Endothelial cell of umbilical vein (primary cell): ENCODE measurements around the gene PPM1J.
"Not testable (repeated sequence)": the region's sequence is repeated elsewhere in the genome, so short reads cannot be mapped to it uniquely, and the experiment has no call there.

Source experiments
- CTCF ChIP-seq, 2 donors: IDR thresholded peaks; 1 replicate in 1 of 2; 2 replicates in 1 of 2; pipeline ENCODE4 v1.5.1; 2011; ENCODE audit warnings: low read length in 2 of 2, mild to moderate bottlenecking in 2 of 2, moderate library complexity in 2 of 2, control low read depth in 1 of 2, inconsistent platforms in 1 of 2, low read depth in 1 of 2; ENCODE audit not compliant: insufficient read depth in 1 of 2; ENCODE audit errors: extremely low read depth in 1 of 2
- EZH2 ChIP-seq: IDR thresholded peaks from 2 replicates; pipeline ENCODE4 v1.6.1; 2012; ENCODE audit warnings: borderline replicate concordance, low read depth, mild to moderate bottlenecking, moderate library complexity, low read length, inconsistent platforms; ENCODE audit not compliant: severe bottlenecking
- FOS ChIP-seq: IDR thresholded peaks from 2 replicates; pipeline ENCODE4 v1.6.1; 2011; ENCODE audit warnings: mild to moderate bottlenecking, low read length, moderate library complexity, borderline replicate concordance; ENCODE audit not compliant: insufficient read depth
- GATA2 ChIP-seq: IDR thresholded peaks from 2 replicates; pipeline ENCODE4 v1.7.0; 2011; ENCODE audit warnings: low read depth, mild to moderate bottlenecking, moderate library complexity, mixed read lengths, low read length; ENCODE audit not compliant: insufficient read length, insufficient read depth
- JUN ChIP-seq: IDR thresholded peaks from 2 replicates; pipeline ENCODE4 v1.6.1; 2011; ENCODE audit warnings: borderline replicate concordance, low read depth; ENCODE audit not compliant: insufficient read length, insufficient read depth
- MAX ChIP-seq: IDR thresholded peaks from 2 replicates; pipeline ENCODE4 v1.6.1; 2011; ENCODE audit not compliant: insufficient read depth, insufficient read length
- MYC ChIP-seq: IDR thresholded peaks from one replicate; pipeline ENCODE4 v1.6.1; 2011; ENCODE audit warnings: mild to moderate bottlenecking, low read depth, low read length
- POLR2A ChIP-seq: IDR thresholded peaks from 2 replicates; pipeline ENCODE4 v1.6.1; 2012; ENCODE audit warnings: low read depth, mild to moderate bottlenecking, control low read depth, low read length
- POLR2AphosphoS5 ChIP-seq: IDR thresholded peaks from 2 replicates; pipeline ENCODE4 v1.6.1; 2012; ENCODE audit warnings: low read depth, mild to moderate bottlenecking, control low read depth, low read length, moderate library complexity; ENCODE audit not compliant: insufficient read depth

GRCh38 chr1:112728306-112728971 lies 13.3 kb upstream of the PPM1J start:
- TF ChIP-seq CTCF (IDR thresholded peaks at IDR 0.05; ENCODE audit: extremely low read depth in 1 of 2, insufficient read depth in 1 of 2, low read depth in 1 of 2, low read length in 2 of 2); EZH2; POLR2AphosphoS5; POLR2A; FOS; GATA2; MAX; JUN; MYC: not testable (repeated sequence)
